ENCODE measurements around the gene CD22. TPM values are rescaled to one million over a fixed set of nuclear protein-coding genes. Genes with fewer than 3 reads are reported as not detected.
"Not testable (repeated sequence)": the region's sequence is repeated elsewhere in the genome, so short reads cannot be mapped to it uniquely, and the experiment has no call there.

Gene CD22
- total RNA-seq, 3 donors from 2014 or later (not counting 1 experiment from before 2014, with no cell fraction given), result 4.3 to 7.0 (median 6.0) TPM

DNA sequence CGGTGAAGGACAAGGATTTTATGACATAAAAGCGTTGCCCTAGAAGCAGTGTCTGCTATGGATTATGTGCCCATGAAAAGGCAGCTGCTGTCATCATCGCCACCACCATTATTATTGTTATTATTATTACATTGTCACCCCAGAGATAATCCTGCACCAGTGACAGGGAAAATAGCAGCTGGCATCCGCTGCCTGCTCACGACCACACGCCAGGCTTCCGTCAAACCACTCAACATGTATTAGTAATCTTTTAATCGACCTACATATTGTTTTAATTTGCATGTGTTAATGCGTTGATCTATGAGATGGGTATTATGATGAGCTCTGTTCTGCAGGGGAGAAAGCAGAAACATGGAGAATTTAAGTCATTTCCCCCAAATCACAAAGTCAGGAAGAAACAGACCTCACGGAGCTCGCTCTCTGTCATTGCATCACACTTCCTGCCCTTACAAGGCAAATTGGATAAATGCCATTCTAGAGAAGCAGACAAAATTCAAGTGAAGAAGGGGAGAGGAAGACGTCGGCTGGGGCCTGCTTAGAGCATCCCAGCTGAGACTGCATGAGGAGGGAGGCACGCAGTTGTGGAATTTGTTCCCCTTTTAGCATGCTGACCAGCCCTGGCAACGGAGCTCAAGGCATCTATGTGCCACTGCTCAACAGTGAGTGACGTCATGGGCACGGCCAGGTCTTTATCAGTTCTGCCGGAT, 29.0 kb downstream of the CD22 start, which contains the start of gene FFAR3:
Gene FFAR3, plus strand, starts transcription at position 594 of the 707 bp plus-strand sequence. CDS start 431 bp downstream, outside the sequence.
- H3K9me3 ChIP-seq (ENCODE audit: control insufficient read depth, insufficient read depth, low read length), result no peaks in the 10 kb centered on the region
- WGBS (ENCODE audit: insufficient coverage), result 45% methylated on average over 13 of the region's 18 CpGs
- ATAC-seq, result peak in 1 of 3 donors; percentile 30
- H3K36me3 Mint-ChIP-seq, result no peaks in the 10 kb centered on the region
- H3K27me3 ChIP-seq (ENCODE audit: control insufficient read depth, insufficient read depth, low read length), result no peaks in the 10 kb centered on the region
- H3K4me3 ChIP-seq (ENCODE audit: low read length), result no peak within 1 kb of the TSS
- no peaks in the 10 kb centered on the region for H3K36me3 ChIP-seq (ENCODE audit: control insufficient read depth, insufficient read depth, low read length)
- intact Hi-C loops (cut with micrococcal nuclease), result loop anchor here (10.0 kb wide), 1 partner anchor 237 kb away; no protein-coding TSS in a partner anchor
- peaks cover 10% of the 10 kb centered on the region for H3K4me1 ChIP-seq (ENCODE audit: control insufficient read depth, insufficient read depth, low read length)
- H3K27me3 Mint-ChIP-seq (ENCODE audit: low read depth in 2 of 2), result peaks cover 13 to 14% of the 10 kb centered on the region in 2 donors
- H3K27ac ChIP-seq (ENCODE audit: low read length), result no peak within 1 kb of the TSS
- H3K4me3 Mint-ChIP-seq, result peak within 1 kb of the TSS; percentile 23
- TF ChIP-seq, protein P1, sequence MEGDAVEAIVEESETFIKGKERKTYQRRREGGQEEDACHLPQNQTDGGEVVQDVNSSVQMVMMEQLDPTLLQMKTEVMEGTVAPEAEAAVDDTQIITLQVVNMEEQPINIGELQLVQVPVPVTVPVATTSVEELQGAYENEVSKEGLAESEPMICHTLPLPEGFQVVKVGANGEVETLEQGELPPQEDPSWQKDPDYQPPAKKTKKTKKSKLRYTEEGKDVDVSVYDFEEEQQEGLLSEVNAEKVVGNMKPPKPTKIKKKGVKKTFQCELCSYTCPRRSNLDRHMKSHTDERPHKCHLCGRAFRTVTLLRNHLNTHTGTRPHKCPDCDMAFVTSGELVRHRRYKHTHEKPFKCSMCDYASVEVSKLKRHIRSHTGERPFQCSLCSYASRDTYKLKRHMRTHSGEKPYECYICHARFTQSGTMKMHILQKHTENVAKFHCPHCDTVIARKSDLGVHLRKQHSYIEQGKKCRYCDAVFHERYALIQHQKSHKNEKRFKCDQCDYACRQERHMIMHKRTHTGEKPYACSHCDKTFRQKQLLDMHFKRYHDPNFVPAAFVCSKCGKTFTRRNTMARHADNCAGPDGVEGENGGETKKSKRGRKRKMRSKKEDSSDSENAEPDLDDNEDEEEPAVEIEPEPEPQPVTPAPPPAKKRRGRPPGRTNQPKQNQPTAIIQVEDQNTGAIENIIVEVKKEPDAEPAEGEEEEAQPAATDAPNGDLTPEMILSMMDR (IDR thresholded peaks at IDR 0.05), result no peak
- DNase-seq, result peak in 1 of 2 donors; percentile 33
- no peaks in the 10 kb centered on the region for H3K9me3 Mint-ChIP-seq
- H3K4me1 Mint-ChIP-seq, result peaks cover 9 to 12% of the 10 kb centered on the region in 2 donors
- H3K27ac Mint-ChIP-seq, result no peak within 1 kb of the TSS

DNA sequence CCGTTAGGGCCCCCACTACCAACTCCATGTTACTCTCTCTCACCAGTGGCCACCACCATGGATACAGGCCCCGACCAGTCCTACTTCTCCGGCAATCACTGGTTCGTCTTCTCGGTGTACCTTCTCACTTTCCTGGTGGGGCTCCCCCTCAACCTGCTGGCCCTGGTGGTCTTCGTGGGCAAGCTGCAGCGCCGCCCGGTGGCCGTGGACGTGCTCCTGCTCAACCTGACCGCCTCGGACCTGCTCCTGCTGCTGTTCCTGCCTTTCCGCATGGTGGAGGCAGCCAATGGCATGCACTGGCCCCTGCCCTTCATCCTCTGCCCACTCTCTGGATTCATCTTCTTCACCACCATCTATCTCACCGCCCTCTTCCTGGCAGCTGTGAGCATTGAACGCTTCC, 29.8 kb downstream of the CD22 start:
- DNase-seq; H3K27me3 ChIP-seq (ENCODE audit: control insufficient read depth, insufficient read depth, low read length); H3K27ac Mint-ChIP-seq; H3K4me1 ChIP-seq (ENCODE audit: control insufficient read depth, insufficient read depth, low read length); ATAC-seq; H3K9me3 ChIP-seq (ENCODE audit: control insufficient read depth, insufficient read depth, low read length); H3K27ac ChIP-seq (ENCODE audit: low read length); H3K9me3 Mint-ChIP-seq; H3K4me3 ChIP-seq (ENCODE audit: low read length); H3K36me3 ChIP-seq (ENCODE audit: control insufficient read depth, insufficient read depth, low read length); H3K36me3 Mint-ChIP-seq; H3K4me3 Mint-ChIP-seq: not testable (repeated sequence)
- Mint-ChIP-seq H3K27me3 (ENCODE audit: low read depth in 2 of 2) (peaks cover 13 to 14% of the 10 kb centered on the region in 2 donors), H3K4me1 (peaks cover 12% of the 10 kb centered on the region in 2 donors)
- no CpG with 5 or more reads among the region's 16 CpGs for WGBS (ENCODE audit: insufficient coverage)
- intact Hi-C loops (cut with micrococcal nuclease), result loop anchor here (10.0 kb wide), 1 partner anchor 236 kb away; no protein-coding TSS in a partner anchor

DNA sequence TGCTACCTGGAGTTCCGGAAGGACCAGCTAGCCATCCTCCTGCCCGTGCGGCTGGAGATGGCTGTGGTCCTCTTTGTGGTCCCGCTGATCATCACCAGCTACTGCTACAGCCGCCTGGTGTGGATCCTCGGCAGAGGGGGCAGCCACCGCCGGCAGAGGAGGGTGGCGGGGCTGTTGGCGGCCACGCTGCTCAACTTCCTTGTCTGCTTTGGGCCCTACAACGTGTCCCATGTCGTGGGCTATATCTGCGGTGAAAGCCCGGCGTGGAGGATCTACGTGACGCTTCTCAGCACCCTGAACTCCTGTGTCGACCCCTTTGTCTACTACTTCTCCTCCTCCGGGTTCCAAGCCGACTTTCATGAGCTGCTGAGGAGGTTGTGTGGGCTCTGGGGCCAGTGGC, 30.4 kb downstream of the CD22 start:
- WGBS (ENCODE audit: insufficient coverage), result 89% methylated on average over 17 of the region's 21 CpGs
- intact Hi-C loops (cut with micrococcal nuclease), result loop anchor here (10.0 kb wide), 1 partner anchor 235 kb away; no protein-coding TSS in a partner anchor
- H3K36me3 Mint-ChIP-seq; H3K4me1 ChIP-seq (ENCODE audit: control insufficient read depth, insufficient read depth, low read length); H3K9me3 Mint-ChIP-seq; H3K27ac ChIP-seq (ENCODE audit: low read length); H3K36me3 ChIP-seq (ENCODE audit: control insufficient read depth, insufficient read depth, low read length); ATAC-seq; H3K4me3 ChIP-seq (ENCODE audit: low read length); H3K27ac Mint-ChIP-seq; H3K9me3 ChIP-seq (ENCODE audit: control insufficient read depth, insufficient read depth, low read length); H3K4me3 Mint-ChIP-seq; H3K27me3 ChIP-seq (ENCODE audit: control insufficient read depth, insufficient read depth, low read length): not testable (repeated sequence)
- peaks cover 12% of the 10 kb centered on the region in 2 donors for H3K4me1 Mint-ChIP-seq
- H3K27me3 Mint-ChIP-seq (ENCODE audit: low read depth in 2 of 2), result peaks cover 14% of the 10 kb centered on the region in 2 donors
- peak in 1 of 2 donors; percentile 4 for DNase-seq

DNA sequence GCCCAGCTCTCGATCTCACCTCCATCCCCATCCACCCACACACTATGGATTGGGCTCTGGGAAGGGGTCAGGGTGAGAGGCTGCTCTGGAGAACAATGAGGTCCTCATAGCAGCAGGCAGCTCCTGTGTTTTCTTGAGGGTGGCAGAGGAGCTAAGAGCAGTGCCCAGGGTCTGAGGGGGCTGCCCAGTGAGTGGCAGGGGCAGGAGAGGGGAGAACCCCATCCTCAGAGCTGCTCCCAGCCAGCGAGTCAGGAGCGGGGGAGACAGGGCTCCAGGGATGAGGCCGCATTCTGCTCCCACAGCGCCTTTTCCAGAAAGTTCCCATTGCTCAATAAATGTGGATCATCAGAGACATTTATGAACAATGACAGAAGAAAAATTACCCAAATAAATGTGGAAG, 31.1 kb downstream of the CD22 start:
- H3K27ac ChIP-seq (ENCODE audit: low read length); ATAC-seq; H3K27ac Mint-ChIP-seq; H3K36me3 ChIP-seq (ENCODE audit: control insufficient read depth, insufficient read depth, low read length); H3K9me3 ChIP-seq (ENCODE audit: control insufficient read depth, insufficient read depth, low read length); H3K36me3 Mint-ChIP-seq; H3K4me1 ChIP-seq (ENCODE audit: control insufficient read depth, insufficient read depth, low read length); H3K27me3 ChIP-seq (ENCODE audit: control insufficient read depth, insufficient read depth, low read length); H3K4me3 ChIP-seq (ENCODE audit: low read length); H3K4me3 Mint-ChIP-seq; intact Hi-C loops (cut with micrococcal nuclease); H3K9me3 Mint-ChIP-seq; DNase-seq: not testable (repeated sequence)
- peaks cover 14 to 17% of the 10 kb centered on the region in 2 donors for H3K27me3 Mint-ChIP-seq (ENCODE audit: low read depth in 2 of 2)
- peaks cover 12% of the 10 kb centered on the region in 2 donors for H3K4me1 Mint-ChIP-seq
- WGBS (ENCODE audit: insufficient coverage), result no CpG with 5 or more reads among the region's 5 CpGs

DNA sequence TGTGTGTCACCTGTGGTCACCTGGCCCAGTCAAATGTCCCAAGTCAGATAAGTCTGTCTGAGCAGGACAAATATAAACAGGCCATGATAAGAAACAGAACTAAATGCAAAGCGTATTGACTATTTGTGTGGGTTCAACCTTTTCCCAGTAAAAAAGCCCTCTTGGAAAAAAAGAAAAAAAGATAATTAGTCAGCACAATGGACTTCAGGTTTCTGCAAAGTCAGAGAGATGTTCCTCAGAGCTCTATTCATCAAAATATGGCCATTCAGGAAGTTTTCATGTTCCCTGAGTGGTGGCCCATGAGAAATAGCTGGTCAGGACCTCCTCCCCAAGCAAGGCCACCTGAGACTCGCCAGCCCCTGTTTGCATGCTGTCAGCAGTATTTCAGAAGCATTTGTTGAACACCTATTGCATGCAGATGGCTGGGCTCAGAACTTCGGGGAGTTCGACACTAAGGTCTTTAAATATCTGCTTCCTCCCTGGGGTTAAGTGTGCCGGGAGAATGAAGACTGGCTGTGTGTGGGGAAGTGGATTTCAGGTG, 32.0 kb downstream of the CD22 start:
- Mint-ChIP-seq H3K4me3 (no peak overlapping the region), H3K9me3 (no peaks in the 10 kb centered on the region), H3K27me3 (ENCODE audit: low read depth in 2 of 2) (peaks cover 16 to 18% of the 10 kb centered on the region in 2 donors), H3K4me1 (peaks cover 12% of the 10 kb centered on the region in 2 donors), H3K27ac (no peak overlapping the region), H3K36me3 (no peaks in the 10 kb centered on the region)
- ATAC-seq (no peak), DNase-seq (no peak)
- WGBS (ENCODE audit: insufficient coverage), result 34% methylated on average over 5 of the region's 5 CpGs
- Histone ChIP-seq H3K27ac (ENCODE audit: low read length) (no peak overlapping the region), H3K4me3 (ENCODE audit: low read length) (no peak overlapping the region), H3K27me3 (ENCODE audit: control insufficient read depth, insufficient read depth, low read length) (no peaks in the 10 kb centered on the region), H3K36me3 (ENCODE audit: control insufficient read depth, insufficient read depth, low read length) (no peaks in the 10 kb centered on the region), H3K4me1 (ENCODE audit: control insufficient read depth, insufficient read depth, low read length) (peaks cover 3% of the 10 kb centered on the region), H3K9me3 (ENCODE audit: control insufficient read depth, insufficient read depth, low read length) (no peaks in the 10 kb centered on the region)
- TF ChIP-seq, protein P1 (IDR thresholded peaks at IDR 0.05), result no peak
- intact Hi-C loops (cut with micrococcal nuclease), result no loop called here
